HepG2 (cell line): ENCODE results near the gene WDR20. TPM values are rescaled to one million over a fixed set of nuclear protein-coding genes. Genes with fewer than 3 reads are reported as not detected.

Experiments used
- ATAC-seq: fragments of 200-7000 bp; cut with Tn5 transposase; 3 replicates; pipeline ENCODE4 v1.9.1; 2020; ENCODE audit warnings: mild to moderate bottlenecking, moderate library complexity
- BruUV-seq: library from RNA; stranded (reverse); fragments of 400-500 nt; replicated peaks from 2 replicates; lab custom pipeline; 2021; lab: Mats Ljungman, UMichigan
- CTCF ChIA-PET: fragments of 300-600 bp; formaldehyde crosslinking; extraction: SDS; loops from one replicate; lab custom pipeline; 2021; ENCODE audit warnings: low total read pairs, inconsistent platforms, low intra/inter-chr PET ratio; lab: Yijun Ruan, JAX
- POLR2A ChIA-PET: fragments of 350-600 bp; sonication (Branson Sonifier 250); formaldehyde crosslinking; loops from one replicate; lab custom pipeline; 2020; ENCODE audit warnings: antibody characterized with exemption, inconsistent platforms; lab: Yijun Ruan, JAX
- DNase-seq: peaks from one replicate; pipeline ENCODE4 v3.0.0-alpha.2; 2015; ENCODE audit warnings: low spot score
- FAIRE-seq: peaks from 3 replicates; lab custom pipeline; 2011; peaks lifted over from hg19 to GRCh38; lab: Jason Lieb, UNC
- H2AFZ ChIP-seq: one replicate; pipeline ENCODE4 v1.6.1; 2011; ENCODE audit warnings: low read length, inconsistent platforms
- H3K27ac ChIP-seq: fragments of 300-600 bp; 3 replicates; pipeline ENCODE4 v1.8.0; 2011; ENCODE audit warnings: mixed run types, mild to moderate bottlenecking, mixed read lengths, low read length, inconsistent platforms; ENCODE audit not compliant: insufficient read depth; ENCODE audit errors: extremely low read length
- H3K27me3 ChIP-seq, 2 experiments: fragments of 200-600 bp in 1 of 2; 2 replicates in 1 of 2; 3 replicates in 1 of 2; pipeline versions ENCODE4 v1.6.0 to v1.8.0; 2011; ENCODE audit warnings: low read length in 2 of 2, mild to moderate bottlenecking in 2 of 2, moderate library complexity in 2 of 2, inconsistent platforms in 1 of 2; ENCODE audit not compliant: insufficient read depth in 2 of 2, control insufficient read depth in 1 of 2
- H3K36me3 ChIP-seq, 2 experiments: fragments of 200-600 bp in 1 of 2; replicated peaks in 1 of 2; 2 replicates in 1 of 2; 3 replicates in 1 of 2; pipeline versions ENCODE4 v1.5.1 to v1.8.0; 2011; ENCODE audit warnings: low read length in 2 of 2, inconsistent platforms in 1 of 2; ENCODE audit not compliant: insufficient read depth in 2 of 2, control insufficient read depth in 1 of 2
- H3K4me1 ChIP-seq: 2 replicates; pipeline ENCODE4 v1.5.1; 2012; ENCODE audit warnings: low read length, inconsistent platforms; ENCODE audit not compliant: insufficient read depth
- H3K4me2 ChIP-seq: 2 replicates; pipeline ENCODE4 v1.6.0; 2011; ENCODE audit warnings: low read depth, low read length, inconsistent platforms
- H3K4me3 ChIP-seq, 3 experiments: fragments of 200-600 bp in 1 of 3; sonication (generic), shearing (Covaris generic) in 1 of 3; replicated peaks in 1 of 3; 2 replicates each; pipeline ENCODE4 v1.5.1; 2011 to 2016; ENCODE audit warnings: low read length in 3 of 3, inconsistent platforms in 2 of 3, low read depth in 2 of 3, mild to moderate bottlenecking in 2 of 3, control low read depth in 1 of 3, mixed read lengths in 1 of 3; ENCODE audit not compliant: insufficient read depth in 1 of 3
- H3K79me2 ChIP-seq: one replicate; pipeline ENCODE4 v1.6.1; 2011; ENCODE audit warnings: low read length, inconsistent platforms; ENCODE audit not compliant: insufficient read depth
- H3K9ac ChIP-seq: 2 replicates; pipeline ENCODE4 v1.6.0; 2011; ENCODE audit warnings: mild to moderate bottlenecking, low read depth, low read length, inconsistent platforms; ENCODE audit not compliant: insufficient read depth
- H3K9me3 ChIP-seq: 2 replicates; pipeline ENCODE4 v1.5.1; 2012; ENCODE audit warnings: mild to moderate bottlenecking, low read length
- H4K20me1 ChIP-seq: 2 replicates; pipeline ENCODE4 v1.6.0; 2011; ENCODE audit warnings: inconsistent platforms, mild to moderate bottlenecking, low read length, moderate library complexity; ENCODE audit not compliant: insufficient read depth
- NR2F6 ChIP-seq, 2 experiments: IDR thresholded peaks; 2 replicates each; pipeline ENCODE4 v1.6.1; 2016; ENCODE audit warnings: antibody characterized with exemption in 1 of 2, mild to moderate bottlenecking in 1 of 2
- NR3C1 ChIP-seq: sonication (generic); formaldehyde crosslinking; IDR thresholded peaks from 2 replicates; pipeline ENCODE4 v1.4.0; 2020; ENCODE audit warnings: missing genetic modification reagents
- STAG1 ChIP-seq: sonication (generic); formaldehyde crosslinking; IDR thresholded peaks from 2 replicates; pipeline ENCODE4 v1.4.0; 2020; ENCODE audit warnings: missing genetic modification reagents
- ZNF850 ChIP-seq: sonication (generic); formaldehyde crosslinking; conservative IDR thresholded peaks from 2 replicates; pipeline ENCODE4 v1.9.0; 2021; ENCODE audit warnings: mild to moderate bottlenecking, missing genetic modification reagents
- WGBS: methylation state at CpG from one replicate; pipeline ENCODE4 v1.1.6; 2017; ENCODE audit warnings: low lambda C conversion rate; 5-methylcytosine and 5-hydroxymethylcytosine counted together
- in situ Hi-C: cut with HindIII; loops from 2 replicates; pipeline ENCODE4 v1.10.0; 2017; ENCODE audit warnings: low pct_unique_long_range_greater_than_20kb; ENCODE audit not compliant: extremely low pct_ligation_motif_present
- intact Hi-C: fragments of 100-400 bp; cut with micrococcal nuclease; formaldehyde crosslinking; loops from one replicate; pipeline ENCODE4 v1.10.0; 2022; ENCODE audit not compliant: unreplicated experiment
- polyA plus RNA-seq, 8 experiments: library from polyadenylated mRNA; depleted of rRNA in 3 of 8; stranded (reverse) in 7 of 8; unstranded in 1 of 8; fragments of >200 nt; fragmentation: Illumina TruSeq in 4 of 8; extraction: Trizol in 4 of 8; gene quantifications; 2 replicates each; pipeline versions ENCODE4 v1.2.1 to v1.2.3, GENCODE V29; 2011 to 2016; ENCODE audit warnings: low read depth in 4 of 8, missing spikeins in 1 of 8, mixed read lengths in 1 of 8; ENCODE audit not compliant: insufficient read depth in 1 of 8
- total RNA-seq, 5 experiments: library from RNA; depleted of rRNA; stranded (reverse); fragments of >200 nt; fragmentation: Illumina TruSeq; extraction: Trizol; gene quantifications; 2 replicates each; pipeline ENCODE4 v1.2.3, GENCODE V29; 2016; ENCODE audit warnings: low read depth in 1 of 5
- TF ChIP-seq, protein P1 (sequence below): sonication (generic); formaldehyde crosslinking; IDR thresholded peaks from 2 replicates; pipeline ENCODE4 v1.8.0; 2022; ENCODE audit warnings: low read depth, missing genetic modification reagents
- TF ChIP-seq, protein P2 (sequence below): sonication (generic); formaldehyde crosslinking; IDR thresholded peaks from 2 replicates; pipeline ENCODE4 v1.8.1; 2023; ENCODE audit warnings: mild to moderate bottlenecking, moderate library complexity, missing genetic modification reagents
- TF ChIP-seq, protein P3 (sequence below): sonication (generic); formaldehyde crosslinking; IDR thresholded peaks from 2 replicates; pipeline ENCODE4 v1.4.0; 2020; ENCODE audit warnings: missing genetic modification reagents, mild to moderate bottlenecking, borderline replicate concordance
- TF ChIP-seq, protein P4 (sequence below): sonication (generic); formaldehyde crosslinking; IDR thresholded peaks from 2 replicates; pipeline ENCODE4 v1.4.0; 2020; ENCODE audit warnings: low read depth, mild to moderate bottlenecking, missing genetic modification reagents
- TF ChIP-seq, protein P5 (sequence below): sonication (generic); formaldehyde crosslinking; IDR thresholded peaks from 2 replicates; pipeline ENCODE4 v1.4.0; 2020; ENCODE audit warnings: missing genetic modification reagents
- TF ChIP-seq, protein P6 (sequence below): sonication (generic); formaldehyde crosslinking; IDR thresholded peaks from 2 replicates; pipeline ENCODE4; 2020; ENCODE audit warnings: missing genetic modification reagents, mild to moderate bottlenecking, borderline replicate concordance

Gene WDR20
- total and polyA plus RNA-seq, 2 of the 13 experiments (the other 11 are each of a cell fraction or from before 2014, with no cell fraction given): 10.4 to 23.2 TPM

DNA sequence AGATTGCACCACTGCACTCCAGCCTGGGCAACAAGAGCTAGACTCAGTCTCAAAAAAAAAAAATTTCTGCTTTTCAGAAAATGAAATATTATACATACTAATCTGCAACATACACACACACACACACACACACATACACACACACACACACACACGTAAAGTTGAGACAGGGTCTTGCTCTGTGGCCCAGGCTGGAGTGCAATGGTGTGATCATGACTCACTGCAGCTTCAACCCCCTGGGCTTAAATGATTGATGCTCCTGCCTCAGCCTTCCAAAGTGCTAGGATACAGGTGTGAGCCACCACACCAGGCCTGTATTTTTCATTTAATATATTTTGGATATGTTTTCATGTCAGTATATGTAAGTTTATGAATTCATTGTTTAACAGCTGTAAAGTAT is 18.8 kb upstream of the WDR20 start (continued):
- TF ChIP-seq, protein P1, sequence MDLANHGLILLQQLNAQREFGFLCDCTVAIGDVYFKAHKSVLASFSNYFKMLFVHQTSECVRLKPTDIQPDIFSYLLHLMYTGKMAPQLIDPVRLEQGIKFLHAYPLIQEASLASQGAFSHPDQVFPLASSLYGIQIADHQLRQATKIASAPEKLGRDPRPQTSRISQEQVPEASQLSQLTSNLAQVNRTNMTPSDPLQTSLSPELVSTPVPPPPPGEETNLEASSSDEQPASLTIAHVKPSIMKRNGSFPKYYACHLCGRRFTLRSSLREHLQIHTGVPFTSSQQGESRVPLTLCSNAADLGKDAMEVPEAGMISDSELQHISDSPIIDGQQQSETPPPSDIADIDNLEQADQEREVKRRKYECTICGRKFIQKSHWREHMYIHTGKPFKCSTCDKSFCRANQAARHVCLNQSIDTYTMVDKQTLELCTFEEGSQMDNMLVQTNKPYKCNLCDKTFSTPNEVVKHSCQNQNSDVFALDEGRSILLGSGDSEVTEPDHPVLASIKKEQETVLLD: no peak
- TF ChIP-seq, protein P2, sequence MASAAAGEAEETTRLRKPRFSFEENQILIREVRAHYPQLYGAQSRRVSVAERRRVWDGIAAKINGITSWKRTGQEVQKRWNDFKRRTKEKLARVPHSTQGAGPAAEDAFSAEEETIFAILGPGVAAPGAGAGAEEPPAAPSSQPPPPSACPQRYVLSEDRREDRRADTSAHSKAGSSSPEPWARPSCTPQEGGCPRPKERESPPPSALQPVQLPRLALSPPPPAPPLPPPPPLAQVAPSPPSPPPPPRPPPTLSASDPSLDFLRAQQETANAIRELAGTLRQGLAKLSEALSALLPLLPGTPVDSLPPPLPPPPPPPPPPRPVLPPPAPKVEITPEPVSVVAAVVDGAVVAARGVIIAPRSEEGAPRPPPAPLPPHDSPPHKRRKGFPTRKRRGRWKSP (CRISPR knock-in tag): no peak
- TF ChIP-seq STAG1 (CRISPR knock-in tag) (no peak), NR2F6 (IDR thresholded peaks at IDR 0.05) (no peak), NR2F6 (CRISPR knock-in tag; IDR thresholded peaks at IDR 0.05) (no peak)
- TF ChIP-seq, protein P3, sequence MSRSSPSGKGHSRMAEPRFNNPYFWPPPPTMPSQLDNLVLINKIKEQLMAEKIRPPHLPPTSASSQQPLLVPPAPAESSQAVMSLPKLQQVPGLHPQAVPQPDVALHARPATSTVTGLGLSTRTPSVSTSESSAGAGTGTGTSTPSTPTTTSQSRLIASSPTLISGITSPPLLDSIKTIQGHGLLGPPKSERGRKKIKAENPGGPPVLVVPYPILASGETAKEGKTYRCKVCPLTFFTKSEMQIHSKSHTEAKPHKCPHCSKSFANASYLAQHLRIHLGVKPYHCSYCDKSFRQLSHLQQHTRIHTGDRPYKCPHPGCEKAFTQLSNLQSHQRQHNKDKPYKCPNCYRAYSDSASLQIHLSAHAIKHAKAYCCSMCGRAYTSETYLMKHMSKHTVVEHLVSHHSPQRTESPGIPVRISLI (CRISPR knock-in tag): no peak

DNA sequence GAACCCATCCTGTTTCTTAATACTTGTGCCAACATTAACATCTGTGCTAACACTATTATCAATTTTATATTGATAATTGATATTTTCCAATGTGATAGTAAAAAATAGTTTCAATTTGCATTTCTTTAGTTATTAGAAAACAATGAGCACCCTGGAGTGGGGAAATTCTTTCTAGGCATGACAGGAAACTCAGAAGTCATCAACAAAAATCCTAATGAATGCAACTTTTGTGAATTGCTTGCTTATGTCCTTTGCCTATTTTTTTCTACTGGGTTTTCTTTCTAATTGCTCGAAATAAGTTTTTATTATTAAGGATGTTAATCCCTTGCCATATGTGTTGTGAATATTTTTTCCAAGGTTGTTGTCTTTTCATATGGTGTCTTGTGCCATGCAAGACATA is 18.1 kb upstream of the WDR20 start:
- 35% methylated on average over 1 of the region's 1 CpG for WGBS
- H3K9ac ChIP-seq: no peak overlapping the region
- H3K36me3 ChIP-seq: no peaks in the 10 kb centered on the region
- POLR2A ChIA-PET: no interaction called here
- H3K4me3 ChIP-seq: no peak overlapping the region
- H2AFZ ChIP-seq: no peak overlapping the region
- H4K20me1 ChIP-seq: no peaks in the 10 kb centered on the region
- BruUV-seq: no TSS peak
- H3K79me2 ChIP-seq: no peaks in the 10 kb centered on the region
- H3K27me3 ChIP-seq: no peaks in the 10 kb centered on the region; a peak in 1 of 5 replicates
- FAIRE-seq (no peak), DNase-seq (no peak), ATAC-seq (no peak)
- in situ Hi-C loops (no loop called here), intact Hi-C loops (no loop called here)
- H3K9me3 ChIP-seq: no peaks in the 10 kb centered on the region
- no peak overlapping the region for H3K4me2 ChIP-seq
- H3K27ac ChIP-seq: no peak overlapping the region
- CTCF ChIA-PET: no interaction called here
- no peaks in the 10 kb centered on the region for H3K4me1 ChIP-seq
- TF ChIP-seq ZNF850 (CRISPR knock-in tag) (no peak), NR3C1 (CRISPR knock-in tag) (no peak)
- TF ChIP-seq, protein P4, sequence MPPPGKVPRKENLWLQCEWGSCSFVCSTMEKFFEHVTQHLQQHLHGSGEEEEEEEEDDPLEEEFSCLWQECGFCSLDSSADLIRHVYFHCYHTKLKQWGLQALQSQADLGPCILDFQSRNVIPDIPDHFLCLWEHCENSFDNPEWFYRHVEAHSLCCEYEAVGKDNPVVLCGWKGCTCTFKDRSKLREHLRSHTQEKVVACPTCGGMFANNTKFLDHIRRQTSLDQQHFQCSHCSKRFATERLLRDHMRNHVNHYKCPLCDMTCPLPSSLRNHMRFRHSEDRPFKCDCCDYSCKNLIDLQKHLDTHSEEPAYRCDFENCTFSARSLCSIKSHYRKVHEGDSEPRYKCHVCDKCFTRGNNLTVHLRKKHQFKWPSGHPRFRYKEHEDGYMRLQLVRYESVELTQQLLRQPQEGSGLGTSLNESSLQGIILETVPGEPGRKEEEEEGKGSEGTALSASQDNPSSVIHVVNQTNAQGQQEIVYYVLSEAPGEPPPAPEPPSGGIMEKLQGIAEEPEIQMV (CRISPR knock-in tag): no peak
- TF ChIP-seq, protein P5, sequence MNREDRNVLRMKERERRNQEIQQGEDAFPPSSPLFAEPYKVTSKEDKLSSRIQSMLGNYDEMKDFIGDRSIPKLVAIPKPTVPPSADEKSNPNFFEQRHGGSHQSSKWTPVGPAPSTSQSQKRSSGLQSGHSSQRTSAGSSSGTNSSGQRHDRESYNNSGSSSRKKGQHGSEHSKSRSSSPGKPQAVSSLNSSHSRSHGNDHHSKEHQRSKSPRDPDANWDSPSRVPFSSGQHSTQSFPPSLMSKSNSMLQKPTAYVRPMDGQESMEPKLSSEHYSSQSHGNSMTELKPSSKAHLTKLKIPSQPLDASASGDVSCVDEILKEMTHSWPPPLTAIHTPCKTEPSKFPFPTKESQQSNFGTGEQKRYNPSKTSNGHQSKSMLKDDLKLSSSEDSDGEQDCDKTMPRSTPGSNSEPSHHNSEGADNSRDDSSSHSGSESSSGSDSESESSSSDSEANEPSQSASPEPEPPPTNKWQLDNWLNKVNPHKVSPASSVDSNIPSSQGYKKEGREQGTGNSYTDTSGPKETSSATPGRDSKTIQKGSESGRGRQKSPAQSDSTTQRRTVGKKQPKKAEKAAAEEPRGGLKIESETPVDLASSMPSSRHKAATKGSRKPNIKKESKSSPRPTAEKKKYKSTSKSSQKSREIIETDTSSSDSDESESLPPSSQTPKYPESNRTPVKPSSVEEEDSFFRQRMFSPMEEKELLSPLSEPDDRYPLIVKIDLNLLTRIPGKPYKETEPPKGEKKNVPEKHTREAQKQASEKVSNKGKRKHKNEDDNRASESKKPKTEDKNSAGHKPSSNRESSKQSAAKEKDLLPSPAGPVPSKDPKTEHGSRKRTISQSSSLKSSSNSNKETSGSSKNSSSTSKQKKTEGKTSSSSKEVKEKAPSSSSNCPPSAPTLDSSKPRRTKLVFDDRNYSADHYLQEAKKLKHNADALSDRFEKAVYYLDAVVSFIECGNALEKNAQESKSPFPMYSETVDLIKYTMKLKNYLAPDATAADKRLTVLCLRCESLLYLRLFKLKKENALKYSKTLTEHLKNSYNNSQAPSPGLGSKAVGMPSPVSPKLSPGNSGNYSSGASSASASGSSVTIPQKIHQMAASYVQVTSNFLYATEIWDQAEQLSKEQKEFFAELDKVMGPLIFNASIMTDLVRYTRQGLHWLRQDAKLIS (CRISPR knock-in tag): no peak
- TF ChIP-seq, protein P6, sequence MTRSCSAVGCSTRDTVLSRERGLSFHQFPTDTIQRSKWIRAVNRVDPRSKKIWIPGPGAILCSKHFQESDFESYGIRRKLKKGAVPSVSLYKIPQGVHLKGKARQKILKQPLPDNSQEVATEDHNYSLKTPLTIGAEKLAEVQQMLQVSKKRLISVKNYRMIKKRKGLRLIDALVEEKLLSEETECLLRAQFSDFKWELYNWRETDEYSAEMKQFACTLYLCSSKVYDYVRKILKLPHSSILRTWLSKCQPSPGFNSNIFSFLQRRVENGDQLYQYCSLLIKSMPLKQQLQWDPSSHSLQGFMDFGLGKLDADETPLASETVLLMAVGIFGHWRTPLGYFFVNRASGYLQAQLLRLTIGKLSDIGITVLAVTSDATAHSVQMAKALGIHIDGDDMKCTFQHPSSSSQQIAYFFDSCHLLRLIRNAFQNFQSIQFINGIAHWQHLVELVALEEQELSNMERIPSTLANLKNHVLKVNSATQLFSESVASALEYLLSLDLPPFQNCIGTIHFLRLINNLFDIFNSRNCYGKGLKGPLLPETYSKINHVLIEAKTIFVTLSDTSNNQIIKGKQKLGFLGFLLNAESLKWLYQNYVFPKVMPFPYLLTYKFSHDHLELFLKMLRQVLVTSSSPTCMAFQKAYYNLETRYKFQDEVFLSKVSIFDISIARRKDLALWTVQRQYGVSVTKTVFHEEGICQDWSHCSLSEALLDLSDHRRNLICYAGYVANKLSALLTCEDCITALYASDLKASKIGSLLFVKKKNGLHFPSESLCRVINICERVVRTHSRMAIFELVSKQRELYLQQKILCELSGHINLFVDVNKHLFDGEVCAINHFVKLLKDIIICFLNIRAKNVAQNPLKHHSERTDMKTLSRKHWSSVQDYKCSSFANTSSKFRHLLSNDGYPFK (CRISPR knock-in tag): no peak
